ENCODE measurements around the gene NR1D1.

The NR1D1 gene

DNA sequence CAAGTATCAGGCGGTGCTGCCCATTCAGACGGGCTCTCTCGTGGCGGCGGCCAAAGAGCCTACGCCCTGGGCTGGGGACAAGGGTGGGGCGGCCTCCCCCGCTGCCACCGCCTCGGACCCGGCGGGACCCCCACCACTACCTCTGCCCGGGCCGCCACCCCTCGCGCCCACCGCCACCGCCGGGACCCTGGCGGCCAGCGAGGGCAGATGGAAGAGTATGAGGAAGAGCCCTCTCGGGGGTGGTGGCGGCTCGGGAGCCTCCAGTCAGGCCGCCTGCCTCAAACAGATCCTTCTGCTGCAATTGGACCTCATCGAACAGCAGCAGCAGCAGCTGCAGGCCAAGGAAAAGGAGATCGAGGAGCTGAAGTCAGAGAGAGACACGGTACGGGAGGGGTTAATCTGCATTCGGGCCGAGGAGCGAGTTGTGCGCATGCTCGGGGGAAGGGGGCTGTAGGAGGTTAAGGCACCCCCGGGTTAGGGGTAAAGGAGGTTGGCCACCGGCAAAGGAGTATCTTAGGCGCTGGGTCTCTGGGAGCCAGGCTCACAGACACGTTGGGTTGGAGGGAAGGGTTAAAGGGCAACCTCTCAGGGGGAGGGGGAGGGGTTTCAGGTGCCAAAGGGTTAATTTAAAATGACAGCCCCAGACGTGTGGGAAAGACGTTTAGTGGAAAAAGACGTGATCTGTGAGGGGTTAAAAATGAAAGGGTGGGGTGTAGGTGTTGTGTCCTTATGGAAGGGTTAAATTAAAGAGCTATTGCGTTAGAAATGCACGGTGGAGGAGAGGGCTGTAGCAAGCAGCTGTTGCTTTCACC lies 22.8 kb upstream of the NR1D1 start:
- TF ChIP-seq, protein P1, sequence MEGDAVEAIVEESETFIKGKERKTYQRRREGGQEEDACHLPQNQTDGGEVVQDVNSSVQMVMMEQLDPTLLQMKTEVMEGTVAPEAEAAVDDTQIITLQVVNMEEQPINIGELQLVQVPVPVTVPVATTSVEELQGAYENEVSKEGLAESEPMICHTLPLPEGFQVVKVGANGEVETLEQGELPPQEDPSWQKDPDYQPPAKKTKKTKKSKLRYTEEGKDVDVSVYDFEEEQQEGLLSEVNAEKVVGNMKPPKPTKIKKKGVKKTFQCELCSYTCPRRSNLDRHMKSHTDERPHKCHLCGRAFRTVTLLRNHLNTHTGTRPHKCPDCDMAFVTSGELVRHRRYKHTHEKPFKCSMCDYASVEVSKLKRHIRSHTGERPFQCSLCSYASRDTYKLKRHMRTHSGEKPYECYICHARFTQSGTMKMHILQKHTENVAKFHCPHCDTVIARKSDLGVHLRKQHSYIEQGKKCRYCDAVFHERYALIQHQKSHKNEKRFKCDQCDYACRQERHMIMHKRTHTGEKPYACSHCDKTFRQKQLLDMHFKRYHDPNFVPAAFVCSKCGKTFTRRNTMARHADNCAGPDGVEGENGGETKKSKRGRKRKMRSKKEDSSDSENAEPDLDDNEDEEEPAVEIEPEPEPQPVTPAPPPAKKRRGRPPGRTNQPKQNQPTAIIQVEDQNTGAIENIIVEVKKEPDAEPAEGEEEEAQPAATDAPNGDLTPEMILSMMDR (IDR thresholded peaks at IDR 0.05; ENCODE audit: low read depth, low read length, poor library complexity, severe bottlenecking): no peak
- TF ChIP-seq EZH2phosphoT487 (IDR thresholded peaks at IDR 0.05; ENCODE audit: borderline replicate concordance, low read length): no peak
- peaks cover 65% of the 10 kb centered on the region for H3K36me3 ChIP-seq (ENCODE audit: control insufficient read depth, low read length)
- peak overlapping the region; percentile 84 for H3K4me3 ChIP-seq (ENCODE audit: low read length)
- peaks cover 75% of the 10 kb centered on the region for H3K79me2 ChIP-seq (ENCODE audit: control insufficient read depth, low read length)
- peak overlapping the region; percentile 88 for H3K4me2 ChIP-seq (ENCODE audit: low read length)
- peaks cover 13% of the 10 kb centered on the region for H4K20me1 ChIP-seq (ENCODE audit: control insufficient read depth, insufficient read depth, low read depth, low read length)
- peaks cover 26% of the 10 kb centered on the region for H3K4me1 ChIP-seq (ENCODE audit: control insufficient read depth, low read length)
- no peaks in the 10 kb centered on the region for H3K9me3 ChIP-seq (ENCODE audit: control insufficient read depth, insufficient read depth, low read length)
- H3K9me2 ChIP-seq (replicated peaks; ENCODE audit: control insufficient read depth, low read length): no peaks in the 10 kb centered on the region
- no peaks in the 10 kb centered on the region for H3K27me3 ChIP-seq (ENCODE audit: control insufficient read depth, low read length)
- H3K27ac ChIP-seq (ENCODE audit: low read depth, low read length): peak overlapping the region; percentile 60
- H3F3A ChIP-seq (ENCODE audit: control insufficient read depth, insufficient read depth): peaks cover 2% of the 10 kb centered on the region; the same call in 1 of the 2 replicates

DNA sequence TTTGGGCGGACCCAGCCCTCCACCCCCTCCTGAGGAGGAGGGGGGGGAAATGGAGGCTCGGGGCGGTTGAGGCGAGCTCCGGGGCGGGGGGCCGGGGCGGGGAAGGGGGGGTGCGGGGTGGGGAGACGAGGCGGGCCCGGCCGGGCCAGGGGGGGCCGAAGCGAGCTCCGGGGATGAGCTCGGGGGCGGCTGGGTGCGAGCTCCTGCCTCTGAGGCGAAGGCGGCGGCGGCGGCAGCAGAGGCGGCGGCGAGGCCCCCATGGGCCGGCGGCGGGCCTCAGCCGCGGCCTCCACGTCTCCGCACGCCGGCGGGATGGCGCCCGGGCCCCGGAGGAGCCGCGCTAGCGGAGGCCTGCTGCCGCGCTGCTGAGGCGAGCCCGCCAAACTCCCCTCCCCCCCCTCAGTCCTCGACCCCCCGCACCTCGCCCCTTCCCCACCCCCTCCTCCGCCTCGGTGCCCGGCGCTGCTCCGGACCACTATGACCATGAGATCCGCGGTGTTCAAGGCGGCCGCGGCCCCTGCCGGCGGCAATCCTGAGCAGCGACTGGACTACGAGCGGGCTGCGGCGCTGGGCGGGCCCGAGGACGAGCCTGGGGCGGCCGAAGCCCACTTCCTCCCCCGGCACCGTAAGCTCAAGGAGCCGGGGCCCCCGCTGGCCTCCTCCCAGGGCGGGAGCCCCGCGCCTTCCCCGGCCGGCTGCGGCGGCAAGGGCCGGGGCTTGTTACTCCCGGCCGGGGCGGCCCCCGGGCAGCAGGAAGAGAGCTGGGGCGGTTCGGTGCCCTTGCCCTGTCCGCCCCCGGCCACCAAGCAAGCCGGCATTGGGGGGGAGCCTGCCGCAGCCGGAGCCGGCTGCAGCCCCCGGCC lies 22.0 kb upstream of the NR1D1 start:
- H3K36me3 ChIP-seq (ENCODE audit: control insufficient read depth, low read length): peaks cover 57% of the 10 kb centered on the region
- peaks cover 6% of the 10 kb centered on the region; the same call in 1 of the 2 replicates for H3F3A ChIP-seq (ENCODE audit: control insufficient read depth, insufficient read depth)
- H4K20me1 ChIP-seq (ENCODE audit: control insufficient read depth, insufficient read depth, low read depth, low read length): peaks cover 13% of the 10 kb centered on the region
- H3K27me3 ChIP-seq (ENCODE audit: control insufficient read depth, low read length): no peaks in the 10 kb centered on the region
- H3K4me2 ChIP-seq (ENCODE audit: low read length): peak overlapping the region; percentile 97
- no peaks in the 10 kb centered on the region for H3K9me2 ChIP-seq (replicated peaks; ENCODE audit: control insufficient read depth, low read length)
- TF ChIP-seq EZH2phosphoT487 (IDR thresholded peaks at IDR 0.05; ENCODE audit: borderline replicate concordance, low read length): no peak
- TF ChIP-seq, protein P1 (IDR thresholded peaks at IDR 0.05; ENCODE audit: low read depth, low read length, poor library complexity, severe bottlenecking): no peak
- peak overlapping the region; percentile 84 for H3K4me3 ChIP-seq (ENCODE audit: low read length)
- H3K4me1 ChIP-seq (ENCODE audit: control insufficient read depth, low read length): peaks cover 26% of the 10 kb centered on the region
- peak overlapping the region; percentile 60 for H3K27ac ChIP-seq (ENCODE audit: low read depth, low read length)
- H3K79me2 ChIP-seq (ENCODE audit: control insufficient read depth, low read length): peaks cover 72% of the 10 kb centered on the region
- no peaks in the 10 kb centered on the region for H3K9me3 ChIP-seq (ENCODE audit: control insufficient read depth, insufficient read depth, low read length)

DNA sequence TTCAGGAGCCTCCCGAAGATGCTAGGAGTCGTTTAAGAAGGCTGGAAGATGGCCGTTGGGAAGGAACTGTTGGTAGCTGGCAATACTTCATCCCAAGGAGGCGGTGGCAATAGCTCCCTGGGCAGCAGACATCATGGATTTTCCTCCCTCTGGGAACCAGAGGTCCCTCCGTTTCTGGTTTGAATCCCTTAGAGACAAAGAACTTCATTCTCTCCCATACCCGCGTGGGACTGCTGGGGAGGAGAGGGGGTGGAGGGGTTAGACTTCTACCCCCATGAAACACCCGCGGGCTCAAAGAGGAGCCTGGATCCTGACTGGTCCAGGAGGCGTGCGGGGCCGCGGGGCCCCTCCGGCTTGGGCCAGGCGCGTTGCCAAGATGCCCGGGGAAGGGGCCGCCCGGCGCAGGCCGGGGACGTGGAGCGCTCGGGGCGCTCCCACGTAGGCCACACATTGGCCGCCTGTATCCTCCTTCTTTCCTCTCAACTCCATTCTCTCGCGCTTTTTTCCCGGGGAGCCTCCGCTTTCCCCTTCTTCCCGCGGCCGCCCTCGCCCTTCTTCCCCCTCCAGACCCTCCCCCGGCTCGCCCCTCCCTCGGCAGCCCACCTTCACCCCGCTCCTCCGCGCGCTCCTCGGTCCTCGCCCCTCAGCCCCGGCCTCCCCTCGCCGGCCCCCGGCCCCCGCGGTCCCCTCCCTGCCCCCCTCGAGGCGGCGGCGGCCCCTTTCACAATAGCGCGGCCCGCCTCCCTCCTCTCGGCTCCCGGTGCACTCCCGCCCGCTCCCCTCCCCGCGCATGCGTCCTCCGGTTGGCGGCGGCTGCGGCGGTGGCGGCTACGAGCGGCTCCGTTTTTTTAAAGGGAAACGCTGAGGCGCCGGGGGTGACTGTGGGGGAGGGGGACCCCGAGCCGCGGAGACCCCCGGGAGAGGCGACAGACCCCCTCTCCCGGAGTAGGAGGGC lies 21.1 kb upstream of the NR1D1 start, which contains the start of gene MSL1:
MSL1 (plus strand) TSS at position 791 of the 955 bp plus-strand sequence. CDS start 642 bp downstream, outside the sequence.
- H3K4me2 ChIP-seq (ENCODE audit: low read length): peak within 1 kb of the TSS; percentile 97
- no peaks in the 10 kb centered on the region for H3K9me3 ChIP-seq (ENCODE audit: control insufficient read depth, insufficient read depth, low read length)
- H3K27me3 ChIP-seq (ENCODE audit: control insufficient read depth, low read length): no peaks in the 10 kb centered on the region
- H3K4me1 ChIP-seq (ENCODE audit: control insufficient read depth, low read length): peaks cover 26% of the 10 kb centered on the region
- peaks cover 48% of the 10 kb centered on the region for H3K36me3 ChIP-seq (ENCODE audit: control insufficient read depth, low read length)
- peaks cover 13% of the 10 kb centered on the region for H4K20me1 ChIP-seq (ENCODE audit: control insufficient read depth, insufficient read depth, low read depth, low read length)
- peaks cover 7% of the 10 kb centered on the region; the same call in 1 of the 2 replicates for H3F3A ChIP-seq (ENCODE audit: control insufficient read depth, insufficient read depth)
- peak within 1 kb of the TSS; percentile 60 for H3K27ac ChIP-seq (ENCODE audit: low read depth, low read length)
- H3K9me2 ChIP-seq (replicated peaks; ENCODE audit: control insufficient read depth, low read length): no peaks in the 10 kb centered on the region
- peak within 1 kb of the TSS; percentile 84 for H3K4me3 ChIP-seq (ENCODE audit: low read length)
- peaks cover 63% of the 10 kb centered on the region for H3K79me2 ChIP-seq (ENCODE audit: control insufficient read depth, low read length)
- no peak for TF ChIP-seq EZH2phosphoT487 (IDR thresholded peaks at IDR 0.05; ENCODE audit: borderline replicate concordance, low read length)
- TF ChIP-seq, protein P1 (IDR thresholded peaks at IDR 0.05; ENCODE audit: low read depth, low read length, poor library complexity, severe bottlenecking): no peak

All from DOHH2 (cell line).